Thyroid gland (tissue), 4 donors: ENCODE measurements around the gene TXN.

Experiments used
- POLR2A ChIP-seq, 2 donors: fragments of 450-650 bp; IDR thresholded peaks; one replicate each; pipeline ENCODE4 v1.6.1; 2017; ENCODE audit warnings: antibody characterized with exemption in 2 of 2, mild to moderate bottlenecking in 2 of 2, moderate library complexity in 1 of 2
- TF ChIP-seq, protein P1 (sequence below), 6 experiments: fragments of 200-600 bp in 3 of 6; fragments of 450-650 bp in 3 of 6; sonication (generic) in 3 of 6; IDR thresholded peaks; one replicate each; pipeline ENCODE4 v1.5.1; 2016 to 2019; ENCODE audit warnings: antibody characterized with exemption in 6 of 6, mild to moderate bottlenecking in 2 of 6, inconsistent platforms in 1 of 6, moderate library complexity in 1 of 6

GRCh38 chr9:110282018-110282738, 25.9 kb upstream of the TXN start:
- TF ChIP-seq, protein P1, sequence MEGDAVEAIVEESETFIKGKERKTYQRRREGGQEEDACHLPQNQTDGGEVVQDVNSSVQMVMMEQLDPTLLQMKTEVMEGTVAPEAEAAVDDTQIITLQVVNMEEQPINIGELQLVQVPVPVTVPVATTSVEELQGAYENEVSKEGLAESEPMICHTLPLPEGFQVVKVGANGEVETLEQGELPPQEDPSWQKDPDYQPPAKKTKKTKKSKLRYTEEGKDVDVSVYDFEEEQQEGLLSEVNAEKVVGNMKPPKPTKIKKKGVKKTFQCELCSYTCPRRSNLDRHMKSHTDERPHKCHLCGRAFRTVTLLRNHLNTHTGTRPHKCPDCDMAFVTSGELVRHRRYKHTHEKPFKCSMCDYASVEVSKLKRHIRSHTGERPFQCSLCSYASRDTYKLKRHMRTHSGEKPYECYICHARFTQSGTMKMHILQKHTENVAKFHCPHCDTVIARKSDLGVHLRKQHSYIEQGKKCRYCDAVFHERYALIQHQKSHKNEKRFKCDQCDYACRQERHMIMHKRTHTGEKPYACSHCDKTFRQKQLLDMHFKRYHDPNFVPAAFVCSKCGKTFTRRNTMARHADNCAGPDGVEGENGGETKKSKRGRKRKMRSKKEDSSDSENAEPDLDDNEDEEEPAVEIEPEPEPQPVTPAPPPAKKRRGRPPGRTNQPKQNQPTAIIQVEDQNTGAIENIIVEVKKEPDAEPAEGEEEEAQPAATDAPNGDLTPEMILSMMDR (IDR thresholded peaks at IDR 0.05) = no peak
- no peak for TF ChIP-seq POLR2A (IDR thresholded peaks at IDR 0.05)
